GM10266 (cell line): ENCODE data around the gene COL4A4.
"Not testable (repeated sequence)": the region's sequence is repeated elsewhere in the genome, so short reads cannot be mapped to it uniquely, and the experiment has no call there.

ENCODE experiments used
- DNase-seq: peaks from one replicate; pipeline ENCODE4 v3.0.0; 2012; ENCODE audit errors: extremely low spot score
- CTCF ChIP-seq: IDR thresholded peaks from 2 replicates; pipeline ENCODE4 v1.5.1; 2012; ENCODE audit warnings: mild to moderate bottlenecking, low read depth; ENCODE audit not compliant: control insufficient read depth, insufficient read depth; ENCODE audit errors: missing control alignments

The COL4A4 gene

GRCh38 chr2:227182765-227183164 lies 18.8 kb upstream of the COL4A4 start:
- TF ChIP-seq CTCF: no peak
- no peak for DNase-seq

- no peak for DNase-seq
- no peak for TF ChIP-seq CTCF
These were observed 16.8 kb upstream of the COL4A4 start for GRCh38 chr2:227180770-227181169.

- DNase-seq: no peak
- no peak for TF ChIP-seq CTCF
These were observed 16.1 kb upstream of the COL4A4 start for GRCh38 chr2:227179988-227180685.

GRCh38 chr2:227177592-227178336 lies 13.8 kb upstream of the COL4A4 start:
- no peak for DNase-seq
- TF ChIP-seq CTCF: no peak

- not testable (repeated sequence) for DNase-seq
These were observed 7.8 kb upstream of the COL4A4 start for GRCh38 chr2:227171779-227172178.

- DNase-seq: peak; percentile 50
These were observed 822 bp upstream of the COL4A4 start for GRCh38 chr2:227164763-227165291.

GRCh38 chr2:227163485-227163997 lies 464 bp downstream of the COL4A4 start:
- no peak for TF ChIP-seq CTCF
- peak; percentile 29 for DNase-seq

More at GRCh38 chr2:227164763-227165291, 822 bp upstream of the COL4A4 start:
- TF ChIP-seq CTCF: no peak
